Activated CD8-positive, alpha-beta T cell treated with anti-CD3 and anti-CD28 coated beads, Interleukin-2, amount 10 ng/mL, durations not matched to agents 7 days and 5 days (primary cell): ENCODE results near the gene ANKMY1. TPM values are rescaled to one million over a fixed set of nuclear protein-coding genes. Genes with fewer than 3 reads are reported as not detected.

Source experiments
- ATAC-seq: fragments of 150-1000 bp; cut with Tn5 transposase; one replicate; pipeline ENCODE4 v1.10.0; 2021; ENCODE audit warnings: moderate library complexity
- CTCF ChIA-PET: fragments of 350-600 bp; sonication (Branson Sonifier 250); formaldehyde crosslinking; loops from one replicate; lab custom pipeline; 2021; ENCODE audit warnings: antibody characterized with exemption; lab: Charles Lee
- POLR2A ChIA-PET: fragments of 350-600 bp; sonication (Branson Sonifier 250); formaldehyde crosslinking; loops from one replicate; lab custom pipeline; 2021; ENCODE audit warnings: antibody characterized with exemption; lab: Charles Lee
- DNase-seq: peaks from one replicate; pipeline ENCODE4 v3.0.0-alpha.2; 2020
- H3K27ac Mint-ChIP-seq: one replicate; pipeline ENCODE4 v1.8.0; 2021; ENCODE audit warnings: mild to moderate bottlenecking, mixed read lengths
- H3K27me3 Mint-ChIP-seq: one replicate; pipeline ENCODE4 v1.8.0; 2021; ENCODE audit warnings: low read depth, mixed read lengths
- H3K36me3 Mint-ChIP-seq: one replicate; pipeline ENCODE4 v1.8.0; 2021; ENCODE audit warnings: low read depth, mixed read lengths
- H3K4me1 Mint-ChIP-seq: one replicate; pipeline ENCODE4 v1.8.0; 2021; ENCODE audit warnings: low read depth, mixed read lengths
- H3K4me3 Mint-ChIP-seq: one replicate; pipeline ENCODE4 v1.8.0; 2021; ENCODE audit warnings: mild to moderate bottlenecking, mixed read lengths
- H3K9me3 Mint-ChIP-seq: one replicate; pipeline ENCODE4 v1.8.0; 2022; ENCODE audit warnings: mixed read lengths; ENCODE audit not compliant: insufficient read depth
- total RNA-seq, 2 experiments: library from RNA; stranded (reverse); gene quantifications; one replicate each; pipeline ENCODE4 v1.2.3, GENCODE V29; 2021

ANKMY1 gene
- total RNA-seq, 2 experiments from 2014 or later, result 27.9 to 33.3 TPM

- no peak overlapping the region for H3K27ac Mint-ChIP-seq
- H3K4me1 Mint-ChIP-seq, result peaks cover 26% of the 10 kb centered on the region
- no peak for DNase-seq
- POLR2A ChIA-PET, result interaction anchor here (0.6 to 1.0 kb wide), 3 partner anchors 9 to 35 kb away, joined by 3 to 6 read pairs (median 3); partner anchors contain the start of gene RNPEPL1
- no peaks in the 10 kb centered on the region for H3K27me3 Mint-ChIP-seq
- peaks cover 42% of the 10 kb centered on the region for H3K36me3 Mint-ChIP-seq
- H3K9me3 Mint-ChIP-seq, result no peaks in the 10 kb centered on the region
- CTCF ChIA-PET, result interaction anchor here (1.2 kb wide), 1 partner anchor 11 kb away, joined by 6 read pairs; no protein-coding TSS in a partner anchor
- no peak for ATAC-seq
- H3K4me3 Mint-ChIP-seq, result no peak overlapping the region
Observed at GRCh38 chr2:240577281-240578109, 19.7 kb upstream of the ANKMY1 start.

DNA sequence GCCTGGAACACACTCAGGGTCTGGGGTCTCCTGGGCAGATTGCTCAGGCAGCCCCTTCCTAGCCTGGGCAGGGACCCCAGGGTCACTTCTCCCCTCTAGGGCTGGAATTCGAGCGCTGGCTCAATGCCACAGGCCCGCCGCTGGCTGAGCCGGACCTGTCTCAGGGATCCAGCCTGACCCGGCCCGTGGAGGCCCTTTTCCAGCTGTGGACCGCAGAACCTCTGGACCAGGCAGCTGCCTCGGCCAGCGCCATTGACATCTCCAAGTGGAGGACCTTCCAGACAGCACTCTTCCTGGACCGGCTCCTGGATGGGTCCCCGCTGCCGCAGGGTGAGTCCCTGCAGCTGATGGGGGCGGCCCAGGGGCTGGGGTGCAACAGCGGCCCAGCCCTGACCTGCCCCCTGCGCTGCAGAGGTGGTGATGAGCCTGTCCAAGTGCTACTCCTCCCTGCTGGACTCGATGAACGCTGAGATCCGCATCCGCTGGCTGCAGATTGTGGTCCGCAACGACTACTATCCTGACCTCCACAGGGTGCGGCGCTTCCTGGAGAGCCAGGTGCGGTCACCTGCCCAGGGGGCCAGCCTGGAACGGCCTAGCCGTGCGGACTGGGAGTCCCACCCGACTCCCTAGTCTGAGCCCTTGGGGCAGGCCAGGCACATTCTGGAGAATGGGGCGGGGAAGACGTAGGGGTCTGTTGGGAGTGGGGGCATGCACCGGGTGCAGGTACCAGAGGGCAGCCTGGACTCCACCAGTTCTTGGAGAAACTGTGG is 18.8 kb upstream of the ANKMY1 start:
- no peaks in the 10 kb centered on the region for H3K9me3 Mint-ChIP-seq
- no peak for DNase-seq
- CTCF ChIA-PET, result interaction anchor here (1.2 kb wide), 1 partner anchor 10 kb away, joined by 6 read pairs; no protein-coding TSS in a partner anchor

DNA sequence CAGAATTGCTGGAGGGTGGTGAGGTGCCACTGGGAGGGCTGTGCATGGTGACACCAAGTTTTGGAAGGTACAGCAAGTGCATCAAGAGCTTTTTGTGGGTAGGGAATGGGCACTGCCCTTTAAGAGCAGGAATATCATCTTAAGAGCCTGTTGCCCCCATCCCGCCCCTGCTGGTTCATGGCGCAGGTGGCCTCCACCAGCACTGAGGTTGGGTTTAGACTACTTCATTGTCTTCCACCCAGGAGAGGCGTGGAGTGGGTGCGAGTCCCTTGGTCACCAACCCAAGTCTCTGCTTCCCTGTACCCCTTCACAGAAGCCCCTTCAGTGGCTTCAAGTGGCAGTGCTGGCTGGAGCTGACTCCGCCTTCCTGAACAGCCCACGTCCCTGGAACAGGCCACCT is 18.2 kb upstream of the ANKMY1 start:
- peaks cover 37% of the 10 kb centered on the region for H3K36me3 Mint-ChIP-seq
- POLR2A ChIA-PET, result no interaction called here
- no peak for DNase-seq
- no peak for ATAC-seq
- CTCF ChIA-PET, result interaction anchor here (0.6 kb wide), 1 partner anchor 43 kb away, joined by 3 read pairs; no protein-coding TSS in a partner anchor
- H3K4me1 Mint-ChIP-seq, result peaks cover 30% of the 10 kb centered on the region
- no peaks in the 10 kb centered on the region for H3K9me3 Mint-ChIP-seq
- H3K27ac Mint-ChIP-seq, result no peak overlapping the region
- H3K4me3 Mint-ChIP-seq, result no peak overlapping the region
- no peaks in the 10 kb centered on the region for H3K27me3 Mint-ChIP-seq

More for the DNA sequence above, 18.8 kb upstream of the ANKMY1 start:
- POLR2A ChIA-PET, result interaction anchor here (1.0 kb wide), 1 partner anchor 8 kb away, joined by 3 read pairs; the partner anchor contains the start of gene RNPEPL1
- Mint-ChIP-seq H3K4me1 (peaks cover 25% of the 10 kb centered on the region), H3K27me3 (no peaks in the 10 kb centered on the region), H3K4me3 (no peak overlapping the region), H3K27ac (no peak overlapping the region), H3K36me3 (peaks cover 37% of the 10 kb centered on the region)
- ATAC-seq, result no peak

- Mint-ChIP-seq H3K9me3 (no peaks in the 10 kb centered on the region), H3K27me3 (no peaks in the 10 kb centered on the region), H3K4me3 (no peak overlapping the region), H3K36me3 (peaks cover 35% of the 10 kb centered on the region), H3K27ac (no peak overlapping the region), H3K4me1 (peaks cover 34% of the 10 kb centered on the region)
- ChIA-PET POLR2A (no interaction called here), CTCF (interaction anchor here (0.6 kb wide), 2 partner anchors 37 to 44 kb away, joined by 3 read pairs; no protein-coding TSS in a partner anchor)
- no peak for DNase-seq
- no peak for ATAC-seq
Observed at GRCh38 chr2:240575101-240575965, 17.5 kb upstream of the ANKMY1 start.

DNA sequence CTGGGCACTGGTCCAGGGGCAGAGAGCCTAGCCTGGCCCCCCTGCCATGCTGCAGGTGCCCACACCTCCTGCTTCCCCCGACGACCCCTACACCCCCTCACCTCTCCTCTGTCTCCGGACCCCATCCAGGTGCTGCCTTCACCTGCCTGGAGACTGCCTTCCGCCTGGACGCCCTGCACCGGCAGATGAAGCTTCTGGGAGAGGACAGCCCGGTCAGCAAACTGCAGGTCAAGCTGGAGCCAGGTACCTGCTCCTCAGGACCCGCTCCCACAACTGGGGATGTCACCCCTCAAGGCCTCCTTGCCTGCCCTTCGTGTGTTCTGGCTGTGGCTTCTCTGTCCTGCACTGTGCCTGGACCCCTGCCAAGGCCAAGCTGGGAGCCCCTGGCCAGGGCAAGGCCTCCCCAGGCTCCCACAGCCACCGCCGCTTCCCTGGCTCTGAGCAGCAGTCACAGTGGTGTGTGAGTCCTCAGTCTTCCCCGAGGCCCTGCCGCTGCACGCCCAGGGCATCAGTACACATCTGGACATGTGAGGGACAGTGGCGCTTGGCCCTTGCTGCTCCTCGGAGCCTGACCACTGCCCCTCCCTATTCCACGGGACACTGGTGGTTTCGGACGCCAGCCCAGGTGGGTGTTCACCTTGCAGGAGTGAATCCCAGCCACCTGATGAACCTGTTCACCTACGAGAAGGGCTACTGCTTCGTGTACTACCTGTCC is 16.8 kb upstream of the ANKMY1 start:
- H3K9me3 Mint-ChIP-seq, result no peaks in the 10 kb centered on the region
- no peak overlapping the region for H3K4me3 Mint-ChIP-seq
- H3K27me3 Mint-ChIP-seq, result no peaks in the 10 kb centered on the region
- peaks cover 34% of the 10 kb centered on the region for H3K4me1 Mint-ChIP-seq
- no peak overlapping the region for H3K27ac Mint-ChIP-seq
- ChIA-PET CTCF (interaction anchor here (0.6 to 1.1 kb wide), 2 partner anchors 12 to 38 kb away, joined by 3 read pairs; partner anchors contain the start of gene CAPN10), POLR2A (no interaction called here)
- H3K36me3 Mint-ChIP-seq, result peaks cover 33% of the 10 kb centered on the region
- DNase-seq (no peak), ATAC-seq (no peak)

DNA sequence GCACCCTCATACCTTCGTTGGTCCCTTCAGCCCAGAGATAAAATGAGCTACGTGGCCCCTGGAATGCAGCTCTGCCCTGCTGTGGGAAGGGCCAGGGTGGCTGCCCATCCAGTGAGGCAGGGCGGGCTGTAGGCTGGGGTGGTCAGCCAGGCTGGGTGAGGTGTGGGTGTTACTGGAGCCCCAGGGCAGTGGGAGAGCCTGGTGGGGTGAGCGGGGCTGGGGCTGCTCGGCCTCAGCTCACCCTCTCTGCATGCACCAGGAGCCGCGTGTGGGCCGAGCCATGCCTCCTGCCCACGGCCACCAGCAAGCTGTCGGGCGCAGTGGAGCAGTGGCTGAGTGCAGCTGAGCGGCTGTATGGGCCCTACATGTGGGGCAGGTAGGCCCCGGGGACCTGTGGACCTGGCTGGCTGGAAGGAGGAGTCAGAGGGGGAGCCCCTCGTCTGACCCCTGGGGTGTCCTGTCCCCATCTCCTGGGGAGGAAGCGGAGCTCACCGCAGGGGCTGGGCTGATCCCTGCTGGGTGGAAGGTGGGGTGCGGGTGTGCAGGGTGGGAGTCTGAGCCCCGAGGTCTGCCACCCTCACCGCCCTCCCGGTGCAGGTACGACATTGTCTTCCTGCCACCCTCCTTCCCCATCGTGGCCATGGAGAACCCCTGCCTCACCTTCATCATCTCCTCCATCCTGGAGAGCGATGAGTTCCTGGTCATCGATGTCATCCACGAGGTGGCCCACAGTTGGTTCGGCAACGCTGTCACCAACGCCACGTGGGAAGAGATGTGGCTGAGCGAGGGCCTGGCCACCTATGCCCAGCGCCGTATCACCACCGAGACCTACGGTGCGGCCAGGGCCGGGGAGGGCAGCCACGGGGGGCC is 16.0 kb upstream of the ANKMY1 start:
- H3K36me3 Mint-ChIP-seq, result peaks cover 35% of the 10 kb centered on the region
- peaks cover 29% of the 10 kb centered on the region for H3K4me1 Mint-ChIP-seq
- H3K27ac Mint-ChIP-seq, result no peak overlapping the region
- DNase-seq (no peak), ATAC-seq (no peak)
- H3K4me3 Mint-ChIP-seq, result no peak overlapping the region
- no peaks in the 10 kb centered on the region for H3K9me3 Mint-ChIP-seq
- H3K27me3 Mint-ChIP-seq, result no peaks in the 10 kb centered on the region
- CTCF ChIA-PET, result interaction anchor here (1.0 to 1.1 kb wide), 3 partner anchors 13 to 60 kb away, joined by 3 to 4 read pairs (median 3); partner anchors contain the start of gene CAPN10
- POLR2A ChIA-PET, result no interaction called here

DNA sequence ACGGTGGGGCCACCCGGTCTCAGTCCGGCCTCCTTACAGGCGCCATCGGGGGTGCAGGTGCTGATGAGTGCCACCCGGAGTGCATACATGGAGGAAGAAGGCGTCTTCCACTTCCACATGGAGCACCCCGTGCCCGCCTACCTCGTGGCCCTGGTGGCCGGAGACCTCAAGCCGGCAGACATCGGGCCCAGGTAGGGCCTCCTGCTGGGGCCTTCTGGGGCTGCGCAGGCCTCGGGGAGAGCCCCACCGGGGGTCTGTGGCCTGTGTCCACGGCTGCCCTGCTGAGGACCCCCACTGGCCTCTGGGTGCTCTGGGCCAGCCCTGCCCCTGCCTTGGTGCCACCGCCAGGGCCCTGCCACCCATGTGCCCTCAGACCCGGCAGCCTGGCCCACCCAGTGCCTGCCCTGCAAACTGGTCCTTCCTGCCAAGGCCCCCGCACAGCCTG is 15.3 kb upstream of the ANKMY1 start:
- ChIA-PET POLR2A (no interaction called here), CTCF (interaction anchor here (1.0 to 1.1 kb wide), 3 partner anchors 14 to 59 kb away, joined by 3 to 4 read pairs (median 3); partner anchors contain the start of gene CAPN10)
- H3K27me3 Mint-ChIP-seq, result no peaks in the 10 kb centered on the region
- H3K4me1 Mint-ChIP-seq, result peaks cover 27% of the 10 kb centered on the region
- no peak overlapping the region for H3K4me3 Mint-ChIP-seq
- DNase-seq (no peak), ATAC-seq (no peak)
- H3K27ac Mint-ChIP-seq, result no peak overlapping the region
- H3K36me3 Mint-ChIP-seq, result peaks cover 32% of the 10 kb centered on the region
- H3K9me3 Mint-ChIP-seq, result no peaks in the 10 kb centered on the region

DNA sequence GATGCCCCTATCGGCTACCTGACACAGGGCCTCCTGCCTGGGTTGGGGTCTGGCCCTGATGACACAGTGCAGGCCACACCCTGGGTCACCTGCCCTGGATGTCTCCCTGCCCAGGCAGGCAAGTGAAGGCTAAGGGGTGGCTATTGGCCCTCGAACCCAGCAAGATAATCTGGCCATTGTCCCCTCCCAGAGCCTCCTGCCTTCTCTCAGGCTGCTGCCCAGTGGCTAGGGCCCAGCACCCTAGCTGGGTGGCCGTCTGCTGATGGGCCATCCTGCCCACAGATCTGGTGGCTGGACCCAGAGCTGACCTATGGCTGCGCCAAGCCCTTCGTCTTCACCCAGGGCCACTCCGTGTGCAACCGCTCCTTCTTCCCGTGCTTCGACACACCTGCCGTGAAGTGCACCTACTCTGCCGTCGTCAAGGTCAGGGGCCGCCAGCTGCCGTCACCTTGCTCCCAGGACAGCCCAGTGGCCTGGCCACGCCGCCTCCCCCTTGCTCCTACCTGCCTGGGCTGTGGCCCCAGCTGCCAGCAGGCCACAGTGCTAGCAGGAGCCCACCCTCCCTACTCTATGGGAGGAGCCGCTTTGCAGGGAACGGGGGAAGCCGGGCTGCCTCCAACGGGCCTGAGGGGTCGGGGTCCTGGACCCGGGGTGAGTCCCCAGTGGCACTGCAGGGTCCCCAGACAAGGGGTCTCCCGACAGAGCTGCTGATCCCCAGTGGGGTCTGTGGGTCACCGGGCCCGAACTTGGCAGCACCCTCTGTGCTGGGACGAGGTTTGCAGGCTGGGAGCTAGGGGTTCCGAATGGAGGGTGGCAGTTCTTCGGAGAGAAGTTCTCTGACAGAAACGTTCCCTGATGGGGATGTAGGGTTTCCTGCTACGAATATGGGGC is 14.6 kb upstream of the ANKMY1 start:
- Mint-ChIP-seq H3K36me3 (peaks cover 28% of the 10 kb centered on the region), H3K9me3 (no peaks in the 10 kb centered on the region), H3K27me3 (no peaks in the 10 kb centered on the region), H3K4me1 (peaks cover 31% of the 10 kb centered on the region), H3K27ac (no peak overlapping the region), H3K4me3 (no peak overlapping the region)
- DNase-seq (no peak), ATAC-seq (no peak)
- CTCF ChIA-PET, result no interaction called here
- POLR2A ChIA-PET, result no interaction called here

GRCh38 chr2:240571314-240571973 is 13.7 kb upstream of the ANKMY1 start:
- peak overlapping the region; percentile 75 for H3K27ac Mint-ChIP-seq
- no peaks in the 10 kb centered on the region for H3K27me3 Mint-ChIP-seq
- ChIA-PET CTCF (interaction anchor here (0.9 kb wide), 1 partner anchor 57 kb away, joined by 3 read pairs; no protein-coding TSS in a partner anchor), POLR2A (no interaction called here)
- peaks cover 36% of the 10 kb centered on the region for H3K4me1 Mint-ChIP-seq
- H3K36me3 Mint-ChIP-seq, result peaks cover 26% of the 10 kb centered on the region
- H3K4me3 Mint-ChIP-seq, result peak overlapping the region; percentile 87
- H3K9me3 Mint-ChIP-seq, result no peaks in the 10 kb centered on the region
- no peak for DNase-seq
- ATAC-seq, result no peak
